Measurements from ENCODE around the gene FAM25A.
A peak's percentile ranks its signal among the peaks of the same experiment; 100 is the strongest.
"Not testable (repeated sequence)": the region's sequence is repeated elsewhere in the genome, so short reads cannot be mapped to it uniquely, and the experiment has no call there.

FAM25A gene

DNA sequence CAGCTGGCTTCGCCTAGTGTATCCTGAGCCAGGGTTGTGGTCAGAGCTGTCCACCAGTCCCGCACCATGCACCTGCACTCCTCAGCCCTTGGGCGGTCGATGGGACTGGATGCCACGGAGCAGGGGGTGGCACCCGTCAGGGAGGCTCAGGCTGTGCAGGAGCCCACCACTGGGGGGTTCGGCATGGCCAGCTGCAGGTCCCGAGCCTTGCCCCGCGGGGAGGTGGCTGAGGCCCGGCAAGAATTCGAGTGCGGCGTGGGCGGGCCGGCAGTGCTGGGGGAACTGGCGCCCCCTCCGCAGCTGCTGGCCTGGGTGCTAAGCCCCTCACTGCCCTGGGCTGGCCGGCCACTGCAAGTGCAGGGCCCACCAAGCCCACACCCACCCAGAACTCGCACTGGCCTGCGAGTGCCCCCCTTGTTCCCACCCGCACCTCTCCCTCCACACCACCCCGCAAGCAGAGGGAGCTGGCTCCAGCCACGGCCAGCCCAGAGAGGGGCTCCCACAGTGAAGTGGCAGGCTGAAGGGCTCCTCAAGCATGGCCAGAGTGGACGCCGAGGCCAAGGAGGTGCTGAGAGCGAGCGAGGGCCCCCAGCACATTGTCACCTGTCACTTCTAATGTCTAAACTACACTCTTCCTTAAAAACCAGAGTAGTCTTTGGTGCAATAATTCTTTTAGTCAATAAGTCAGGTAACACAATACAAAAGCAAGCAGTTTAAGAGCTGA is 11.0 kb downstream of the FAM25A start:
- H3K4me1 Mint-ChIP-seq (ENCODE audit: low read depth): no peaks in the 10 kb centered on the region
- no peaks in the 10 kb centered on the region for H3K9me3 Mint-ChIP-seq
- no peak overlapping the region for H3K27ac Mint-ChIP-seq
- peaks cover 6% of the 10 kb centered on the region for H3K27me3 Mint-ChIP-seq
- H3K4me3 Mint-ChIP-seq: no peak overlapping the region
- no peaks in the 10 kb centered on the region for H3K36me3 Mint-ChIP-seq (ENCODE audit: low read depth)

DNA sequence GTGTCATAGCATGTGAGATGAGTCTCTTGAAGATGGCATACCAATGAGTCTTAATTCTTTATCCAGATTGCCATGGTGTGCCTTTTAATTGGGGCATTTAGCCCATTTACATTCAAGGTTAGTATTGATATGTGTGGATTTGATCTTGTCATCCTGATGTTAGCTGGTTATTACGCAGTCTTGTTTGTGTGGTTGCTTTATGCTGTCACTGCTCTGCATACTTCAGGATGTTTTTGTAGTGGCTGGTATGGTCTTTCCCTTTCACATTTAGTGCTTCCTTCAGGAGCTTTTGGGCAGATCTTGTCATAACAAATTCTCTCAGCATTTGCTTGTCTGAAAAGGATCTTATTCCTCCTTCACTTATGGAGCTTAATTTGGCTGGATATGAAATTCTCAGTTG is 16.5 kb downstream of the FAM25A start:
- peaks cover 7% of the 10 kb centered on the region for H3K9me3 Mint-ChIP-seq
- H3K27me3 Mint-ChIP-seq: peaks cover 6% of the 10 kb centered on the region
- H3K4me3 Mint-ChIP-seq: no peak overlapping the region
- H3K36me3 Mint-ChIP-seq (ENCODE audit: low read depth): peaks cover 1% of the 10 kb centered on the region
- no peaks in the 10 kb centered on the region for H3K4me1 Mint-ChIP-seq (ENCODE audit: low read depth)
- H3K27ac Mint-ChIP-seq: no peak overlapping the region

DNA sequence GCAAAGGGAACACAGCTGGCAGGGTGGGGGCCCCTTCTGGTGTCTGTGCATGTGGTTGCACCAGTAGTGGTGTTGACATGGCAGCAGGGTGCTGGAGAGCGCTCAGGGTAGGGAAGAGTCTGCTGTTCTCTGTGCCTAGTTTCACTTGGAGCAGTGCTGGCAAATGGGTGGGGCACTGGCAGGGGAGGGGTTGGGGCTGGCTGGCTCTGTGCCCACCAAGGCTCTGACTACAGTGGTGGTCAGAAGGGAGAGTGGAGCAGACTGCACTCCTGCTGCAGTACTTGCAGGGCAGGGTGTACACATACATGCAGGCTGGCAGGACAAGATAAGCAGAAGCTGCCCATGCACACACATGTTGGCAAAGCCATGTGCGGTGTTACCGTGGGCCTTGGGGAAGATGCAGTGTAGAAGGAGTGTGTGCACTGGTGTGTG is 18.2 kb downstream of the FAM25A start:
- no peaks in the 10 kb centered on the region for H3K4me1 Mint-ChIP-seq (ENCODE audit: low read depth)
- no peak overlapping the region for H3K4me3 Mint-ChIP-seq
- H3K36me3 Mint-ChIP-seq (ENCODE audit: low read depth): peaks cover 8% of the 10 kb centered on the region
- no peak overlapping the region for H3K27ac Mint-ChIP-seq
- H3K9me3 Mint-ChIP-seq: peaks cover 7% of the 10 kb centered on the region
- H3K27me3 Mint-ChIP-seq: peaks cover 3% of the 10 kb centered on the region

DNA sequence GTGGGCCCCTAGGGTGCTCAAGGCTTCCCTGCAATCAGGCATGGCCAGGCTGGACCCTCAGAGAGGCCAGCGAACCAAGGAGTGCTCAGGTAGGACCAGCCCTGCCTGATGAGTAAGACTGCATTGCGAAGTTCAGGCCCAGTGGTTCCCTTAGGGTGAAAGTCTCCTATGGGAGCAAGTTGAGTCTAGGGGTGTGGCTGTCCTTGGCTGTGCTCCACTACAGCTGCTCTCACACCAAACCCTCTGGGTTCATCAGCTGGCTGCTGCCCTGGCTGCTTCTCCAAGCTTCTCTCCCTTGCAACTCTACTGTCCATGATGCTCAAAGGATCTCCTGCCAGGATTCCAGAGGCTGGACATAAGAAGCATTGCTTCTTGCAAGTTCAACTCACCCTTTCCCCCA is 18.7 kb downstream of the FAM25A start:
- H3K4me1 Mint-ChIP-seq (ENCODE audit: low read depth): no peaks in the 10 kb centered on the region
- H3K36me3 Mint-ChIP-seq (ENCODE audit: low read depth): peaks cover 10% of the 10 kb centered on the region
- peaks cover 7% of the 10 kb centered on the region for H3K9me3 Mint-ChIP-seq
- H3K27me3 Mint-ChIP-seq: peaks cover 3% of the 10 kb centered on the region
- no peak overlapping the region for H3K4me3 Mint-ChIP-seq
- H3K27ac Mint-ChIP-seq: no peak overlapping the region

DNA sequence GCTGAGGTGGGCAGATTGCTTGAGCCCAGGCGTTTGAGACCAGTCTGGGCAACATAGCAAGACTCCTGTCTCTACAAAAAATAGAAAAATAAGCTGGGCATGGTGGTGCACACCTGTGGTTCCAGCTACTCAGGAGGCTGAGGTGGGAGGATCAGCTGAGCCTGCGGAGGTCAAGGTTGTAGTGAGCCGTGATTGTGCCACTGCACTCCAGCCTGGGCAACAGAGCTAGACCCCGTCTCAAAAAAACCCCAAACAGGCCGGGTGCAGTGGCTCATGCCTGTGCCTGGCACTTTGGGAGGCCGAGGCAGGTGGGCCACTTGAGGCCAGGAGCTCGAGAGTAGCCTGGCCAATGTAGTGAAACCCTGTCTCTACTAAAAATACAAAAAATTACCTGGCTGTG is 23.5 kb downstream of the FAM25A start:
- H3K27ac Mint-ChIP-seq; H3K27me3 Mint-ChIP-seq; H3K9me3 Mint-ChIP-seq; H3K4me1 Mint-ChIP-seq (ENCODE audit: low read depth); H3K4me3 Mint-ChIP-seq: not testable (repeated sequence)
- H3K36me3 Mint-ChIP-seq (ENCODE audit: low read depth): peaks cover 28% of the 10 kb centered on the region

DNA sequence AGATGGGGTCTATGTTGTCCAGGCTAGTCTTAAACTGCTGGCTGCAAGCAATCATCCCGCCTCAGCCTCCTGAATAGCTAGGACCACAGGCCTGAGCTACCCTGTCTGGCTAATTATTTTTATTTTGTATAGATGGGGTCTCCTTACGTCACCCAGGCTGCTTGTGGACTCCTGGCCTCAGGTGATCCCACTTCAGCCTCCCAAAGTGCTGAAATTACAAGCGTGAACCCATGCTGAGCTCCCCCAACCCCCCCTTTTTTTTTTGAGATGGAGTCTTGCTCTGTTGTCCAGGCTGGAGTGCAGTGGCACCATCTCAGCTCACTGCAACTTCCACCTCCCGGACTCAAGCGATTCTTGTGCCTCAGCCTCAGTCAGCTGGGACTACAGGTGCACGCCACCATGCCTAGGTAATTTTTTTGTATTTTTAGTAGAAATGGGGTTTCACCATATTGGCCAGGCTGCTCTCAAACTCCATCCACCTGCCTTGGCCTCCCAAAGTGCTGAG is 25.4 kb downstream of the FAM25A start:
- Mint-ChIP-seq H3K4me1 (ENCODE audit: low read depth) (no peaks in the 10 kb centered on the region), H3K27ac (no peak overlapping the region), H3K36me3 (ENCODE audit: low read depth) (peaks cover 41% of the 10 kb centered on the region), H3K9me3 (no peaks in the 10 kb centered on the region), H3K27me3 (no peaks in the 10 kb centered on the region), H3K4me3 (no peak overlapping the region)

DNA sequence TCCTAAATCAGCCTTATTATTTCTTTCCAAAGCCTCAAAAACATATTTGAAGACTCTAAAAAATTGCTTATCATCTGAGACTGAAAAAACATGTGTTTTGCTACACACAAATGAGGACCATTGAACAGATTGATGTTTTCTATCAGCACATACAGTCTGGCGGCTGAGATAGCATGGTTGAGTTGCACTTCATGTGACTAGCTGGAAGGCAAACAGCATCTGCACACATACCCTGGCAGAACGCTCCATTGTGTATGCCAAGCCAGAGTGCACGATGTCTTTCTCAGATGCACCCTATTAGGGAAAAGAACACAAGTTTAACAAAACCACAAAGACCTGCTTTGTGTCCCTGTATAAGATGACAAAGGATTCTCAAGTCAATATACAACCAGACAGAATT is 33.0 kb downstream of the FAM25A start:
- no peaks in the 10 kb centered on the region for H3K9me3 Mint-ChIP-seq
- H3K27ac Mint-ChIP-seq: no peak overlapping the region
- peaks cover 39% of the 10 kb centered on the region for H3K36me3 Mint-ChIP-seq (ENCODE audit: low read depth)
- no peak overlapping the region for H3K4me3 Mint-ChIP-seq
- H3K4me1 Mint-ChIP-seq (ENCODE audit: low read depth): no peaks in the 10 kb centered on the region
- H3K27me3 Mint-ChIP-seq: no peaks in the 10 kb centered on the region

DNA sequence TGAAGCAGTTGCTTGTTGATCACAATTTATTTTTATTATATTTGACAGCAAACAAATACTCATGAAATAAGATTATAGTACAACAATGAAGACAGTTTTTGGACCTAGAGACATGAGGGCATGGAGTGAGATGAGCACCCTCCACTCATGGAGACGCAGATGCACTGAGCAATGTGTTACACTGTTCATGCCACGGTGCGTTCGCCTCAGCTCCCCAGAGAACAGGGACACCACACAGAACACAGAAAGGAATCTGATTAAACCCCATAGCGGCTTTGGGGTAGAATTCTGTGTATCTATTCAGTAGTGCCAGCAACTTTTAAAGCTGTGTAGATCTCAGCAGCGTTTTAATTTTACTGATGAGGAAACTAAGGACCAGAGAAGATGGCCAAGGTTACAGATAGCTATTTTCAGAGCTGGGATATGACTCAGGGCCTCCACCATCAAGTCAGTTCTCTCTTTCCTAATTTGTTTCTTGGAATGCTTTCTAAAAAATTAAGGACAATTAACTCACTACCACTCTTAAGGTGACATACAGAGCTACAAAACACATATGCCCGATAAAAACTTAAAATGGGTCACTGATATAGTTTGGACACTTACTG is 33.6 kb downstream of the FAM25A start:
- no peaks in the 10 kb centered on the region for H3K9me3 Mint-ChIP-seq
- H3K36me3 Mint-ChIP-seq (ENCODE audit: low read depth): peaks cover 43% of the 10 kb centered on the region
- no peak overlapping the region for H3K4me3 Mint-ChIP-seq
- H3K27me3 Mint-ChIP-seq: no peaks in the 10 kb centered on the region
- H3K4me1 Mint-ChIP-seq (ENCODE audit: low read depth): no peaks in the 10 kb centered on the region
- H3K27ac Mint-ChIP-seq: no peak overlapping the region

DNA sequence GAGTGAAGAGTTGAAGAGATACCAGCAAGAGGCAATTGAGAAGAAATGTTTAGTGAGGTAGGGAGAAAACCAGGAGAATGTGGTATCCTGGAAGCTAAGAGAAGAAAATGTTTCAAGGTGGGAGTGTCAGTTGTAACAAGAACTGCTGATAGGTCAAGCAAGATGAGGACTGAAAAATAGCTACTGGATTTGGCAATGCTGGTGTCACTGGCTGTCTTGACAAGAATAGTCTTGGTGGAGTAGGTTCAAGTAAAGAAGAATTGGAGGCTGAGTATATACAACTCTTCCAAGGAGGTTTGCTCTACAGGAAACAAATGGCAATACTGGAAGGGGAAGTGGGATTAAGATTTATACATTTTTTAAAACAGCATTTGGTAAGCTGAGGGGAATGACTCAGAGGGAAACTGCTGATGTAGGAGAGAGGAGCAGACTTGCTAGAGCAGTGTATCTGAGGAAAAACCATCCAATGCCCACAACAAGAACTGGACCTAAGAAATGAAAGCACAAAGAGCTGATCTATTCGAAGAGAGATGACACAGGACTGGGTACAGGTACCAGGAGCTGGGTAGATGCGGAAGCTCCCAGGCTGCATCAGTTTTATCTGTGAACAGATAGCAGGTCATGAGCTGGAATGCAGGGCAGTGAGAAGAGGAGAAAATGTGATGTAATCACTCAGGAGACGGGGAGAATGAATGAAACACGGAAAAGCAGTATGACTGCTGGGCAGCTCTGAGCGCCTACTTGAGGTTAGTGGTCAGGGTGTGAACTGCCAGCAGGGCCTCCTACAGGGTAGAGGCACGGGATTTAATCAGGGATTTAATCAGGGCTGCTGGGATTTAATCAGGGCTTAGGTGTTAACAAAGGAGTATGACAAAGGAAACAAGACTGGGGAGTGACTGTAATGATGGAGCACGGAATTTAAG is 34.5 kb downstream of the FAM25A start:
- no peaks in the 10 kb centered on the region for H3K4me1 Mint-ChIP-seq (ENCODE audit: low read depth)
- H3K9me3 Mint-ChIP-seq: no peaks in the 10 kb centered on the region
- H3K36me3 Mint-ChIP-seq (ENCODE audit: low read depth): peaks cover 46% of the 10 kb centered on the region

DNA sequence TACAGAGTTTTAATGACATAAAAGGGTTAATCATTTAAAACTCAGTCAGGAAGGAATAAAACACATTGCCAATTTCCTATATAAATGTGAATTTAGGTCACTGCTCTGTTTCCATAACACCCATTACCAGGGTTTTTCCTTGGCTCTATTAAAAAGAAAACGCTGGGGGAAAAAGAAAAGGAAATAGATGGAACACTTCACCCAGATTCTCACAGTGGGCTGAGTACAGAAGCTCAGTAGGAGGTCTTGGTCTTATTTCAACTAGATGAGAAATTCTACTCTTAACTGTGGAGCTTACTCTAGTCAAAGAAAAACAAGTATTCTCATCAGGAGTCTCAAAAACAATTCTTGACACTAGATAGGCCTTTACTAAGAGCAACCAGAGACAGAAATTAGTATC is 38.1 kb downstream of the FAM25A start:
- no peak overlapping the region for H3K27ac Mint-ChIP-seq

More for the DNA sequence above, 34.5 kb downstream of the FAM25A start:
- Mint-ChIP-seq H3K27me3 (no peaks in the 10 kb centered on the region), H3K4me3 (no peak overlapping the region), H3K27ac (no peak overlapping the region)

DNA sequence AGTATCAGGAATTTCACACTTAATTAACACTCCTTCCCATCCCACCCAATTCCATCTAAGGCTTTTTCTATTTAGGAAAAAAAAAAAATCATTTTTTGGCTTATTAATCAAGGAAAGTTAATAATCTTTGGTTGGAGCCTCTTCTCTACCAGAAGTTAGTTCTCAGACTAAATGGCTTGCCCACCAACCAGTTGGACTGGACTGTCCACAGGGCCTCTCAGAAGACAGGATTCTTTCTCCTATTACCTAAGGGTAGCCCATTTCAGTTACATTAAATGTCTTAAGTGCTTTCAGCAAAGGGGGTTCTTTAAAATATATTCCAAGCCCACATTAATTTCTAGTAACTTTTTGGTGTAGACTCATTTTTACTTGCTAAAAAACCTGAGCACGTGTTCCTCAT is 39.3 kb downstream of the FAM25A start:
- Mint-ChIP-seq H3K36me3 (ENCODE audit: low read depth) (peaks cover 60% of the 10 kb centered on the region), H3K4me1 (ENCODE audit: low read depth) (no peaks in the 10 kb centered on the region), H3K4me3 (no peak overlapping the region), H3K27ac (no peak overlapping the region), H3K27me3 (no peaks in the 10 kb centered on the region), H3K9me3 (no peaks in the 10 kb centered on the region)

More for the DNA sequence above, 38.1 kb downstream of the FAM25A start:
- no peak overlapping the region for H3K4me3 Mint-ChIP-seq
- H3K4me1 Mint-ChIP-seq (ENCODE audit: low read depth): no peaks in the 10 kb centered on the region
- peaks cover 48% of the 10 kb centered on the region for H3K36me3 Mint-ChIP-seq (ENCODE audit: low read depth)
- H3K9me3 Mint-ChIP-seq: no peaks in the 10 kb centered on the region
- no peaks in the 10 kb centered on the region for H3K27me3 Mint-ChIP-seq

DNA sequence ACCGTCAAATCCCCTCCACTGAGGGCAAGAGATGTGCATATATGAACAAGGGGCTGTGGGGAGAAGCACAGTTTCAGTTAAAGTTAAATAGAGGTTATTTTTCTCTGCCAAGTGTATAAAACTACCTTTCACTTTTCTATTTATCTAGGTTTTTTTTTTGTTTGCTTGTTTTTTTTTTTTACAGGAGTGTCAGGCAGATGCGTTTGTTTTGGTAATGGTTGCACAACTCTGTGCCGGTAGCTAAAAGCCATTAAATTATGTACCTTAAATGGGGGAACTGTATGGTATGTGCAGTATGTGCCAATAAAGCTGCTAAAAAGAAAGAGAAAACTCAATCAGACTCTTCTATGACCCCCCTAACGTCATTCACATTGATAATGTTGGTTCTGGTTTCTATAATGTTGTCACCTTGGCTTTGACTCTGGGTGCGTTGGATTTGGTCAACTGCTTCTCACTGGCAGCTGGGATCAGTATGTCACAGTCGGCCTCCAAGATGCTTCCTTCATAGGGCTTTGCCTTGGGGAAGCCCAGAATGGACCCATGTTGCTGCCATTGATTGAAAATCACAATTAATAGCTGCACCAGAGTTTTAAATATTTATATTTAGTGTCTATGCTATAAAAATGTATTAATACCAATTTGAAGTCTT is 40.3 kb downstream of the FAM25A start:
- H3K27me3 Mint-ChIP-seq: no peaks in the 10 kb centered on the region
- no peaks in the 10 kb centered on the region for H3K4me1 Mint-ChIP-seq (ENCODE audit: low read depth)
- no peak overlapping the region for H3K4me3 Mint-ChIP-seq
- H3K9me3 Mint-ChIP-seq: no peaks in the 10 kb centered on the region
- H3K36me3 Mint-ChIP-seq (ENCODE audit: low read depth): peaks cover 65% of the 10 kb centered on the region
- H3K27ac Mint-ChIP-seq: no peak overlapping the region

DNA sequence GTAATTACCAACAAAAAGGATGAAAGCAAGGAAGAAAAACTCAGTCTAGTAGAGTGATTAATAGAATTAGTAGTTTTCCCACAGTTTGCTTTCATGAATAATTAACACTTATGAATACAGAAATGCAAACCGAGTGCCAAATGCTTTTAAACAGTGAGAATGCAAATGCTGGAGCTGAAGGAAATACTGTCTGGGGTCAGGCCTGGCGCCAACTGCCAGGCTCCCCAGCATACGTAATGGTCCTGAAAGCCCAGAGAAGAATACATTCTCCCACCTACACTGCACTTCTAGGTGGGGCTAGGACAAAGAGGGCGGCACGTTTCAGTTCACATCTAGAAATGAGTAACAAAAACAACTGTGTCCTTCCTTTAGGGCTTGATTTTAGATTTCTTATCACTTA is 44.6 kb downstream of the FAM25A start:
- H3K36me3 Mint-ChIP-seq (ENCODE audit: low read depth): peaks cover 77% of the 10 kb centered on the region
- no peak overlapping the region for H3K27ac Mint-ChIP-seq
- H3K27me3 Mint-ChIP-seq: no peaks in the 10 kb centered on the region
- H3K4me3 Mint-ChIP-seq: no peak overlapping the region
- H3K4me1 Mint-ChIP-seq (ENCODE audit: low read depth): no peaks in the 10 kb centered on the region
- H3K9me3 Mint-ChIP-seq: no peaks in the 10 kb centered on the region

DNA sequence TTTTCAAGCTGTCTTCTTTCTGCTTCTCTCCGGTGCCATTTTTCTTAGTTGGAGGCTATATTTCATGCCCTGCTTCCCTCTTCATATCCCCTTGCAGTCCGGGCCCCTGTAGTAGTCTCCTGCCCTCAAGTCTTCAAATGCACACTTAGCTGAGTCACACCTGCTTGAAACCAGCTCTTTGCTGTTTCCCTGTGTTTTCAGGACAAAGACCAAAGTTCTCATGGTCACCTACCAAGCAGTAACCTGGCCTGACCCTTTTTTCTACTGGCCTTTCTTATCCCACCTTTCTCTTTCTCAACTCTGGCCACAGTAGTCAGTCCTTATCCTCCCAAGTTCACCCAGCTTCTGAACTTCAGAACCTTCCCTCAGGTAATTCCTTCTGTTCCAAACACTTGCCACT is 46.1 kb downstream of the FAM25A start:
- H3K4me1 Mint-ChIP-seq (ENCODE audit: low read depth): no peaks in the 10 kb centered on the region
- no peaks in the 10 kb centered on the region for H3K9me3 Mint-ChIP-seq
- peak overlapping the region; percentile 43 for H3K27ac Mint-ChIP-seq
- peaks cover 70% of the 10 kb centered on the region for H3K36me3 Mint-ChIP-seq (ENCODE audit: low read depth)
- H3K4me3 Mint-ChIP-seq: no peak overlapping the region
- no peaks in the 10 kb centered on the region for H3K27me3 Mint-ChIP-seq

Data from stimulated activated naive CD8-positive, alpha-beta T cell treated with anti-CD3 and anti-CD28 coated beads, Interleukin-15, Interleukin-2, amounts not matched to agents 100 ng/mL and 50 ng/mL, for 24 hours (primary cell).